ENCODE results near the gene KCTD8. TPM values are rescaled to one million over a fixed set of nuclear protein-coding genes. Genes with fewer than 3 reads are reported as not detected.
"Not testable (repeated sequence)": the region's sequence is repeated elsewhere in the genome, so short reads cannot be mapped to it uniquely, and the experiment has no call there.

The KCTD8 gene
- total RNA-seq, 1 donor from 2014 or later = 0.19 TPM

- DNase-seq (ENCODE audit: missing footprints) (no peak), ATAC-seq (no peak)
- intact Hi-C loops (cut with DNase I) = no loop called here
These were observed 262.3 kb downstream of the KCTD8 start for GRCh38 chr4:44186096-44186849.

- intact Hi-C loops (cut with DNase I); DNase-seq (ENCODE audit: missing footprints); ATAC-seq: not testable (repeated sequence)
These were observed 266.9 kb downstream of the KCTD8 start for GRCh38 chr4:44181491-44182349.

- ATAC-seq; DNase-seq (ENCODE audit: missing footprints); intact Hi-C loops (cut with DNase I): not testable (repeated sequence)
These were observed 280.8 kb downstream of the KCTD8 start for GRCh38 chr4:44167766-44168165.

GRCh38 chr4:44165938-44166337 is 282.7 kb downstream of the KCTD8 start:
- DNase-seq (ENCODE audit: missing footprints) (no peak), ATAC-seq (no peak)
- intact Hi-C loops (cut with DNase I) = no loop called here

- intact Hi-C loops (cut with DNase I) = no loop called here
- ATAC-seq (no peak), DNase-seq (ENCODE audit: missing footprints) (no peak)
These were observed 285.9 kb downstream of the KCTD8 start for GRCh38 chr4:44162538-44163270.

- ATAC-seq (no peak), DNase-seq (ENCODE audit: missing footprints) (no peak)
- intact Hi-C loops (cut with DNase I) = no loop called here
These were observed 286.9 kb downstream of the KCTD8 start for GRCh38 chr4:44161756-44162155.

GRCh38 chr4:44160776-44161367 is 287.7 kb downstream of the KCTD8 start:
- ATAC-seq (no peak), DNase-seq (ENCODE audit: missing footprints) (no peak)
- intact Hi-C loops (cut with DNase I) = no loop called here

- DNase-seq (ENCODE audit: missing footprints) = no peak
- ATAC-seq = no peak
- intact Hi-C loops (cut with DNase I) = no loop called here
These were observed 288.6 kb downstream of the KCTD8 start for GRCh38 chr4:44159991-44160390.

- intact Hi-C loops (cut with DNase I) = no loop called here
- DNase-seq (ENCODE audit: missing footprints) = no peak
These were observed 290.9 kb downstream of the KCTD8 start for GRCh38 chr4:44157611-44158277.

GRCh38 chr4:44150091-44150576 is 298.5 kb downstream of the KCTD8 start:
- ATAC-seq (no peak), DNase-seq (ENCODE audit: missing footprints) (no peak)
- intact Hi-C loops (cut with DNase I) = no loop called here

More at GRCh38 chr4:44157611-44158277, 290.9 kb downstream of the KCTD8 start:
- ATAC-seq = no peak

GRCh38 chr4:44149282-44149681 is 299.3 kb downstream of the KCTD8 start:
- ATAC-seq = no peak
- intact Hi-C loops (cut with DNase I) = no loop called here

GRCh38 chr4:44147571-44148075 is 301.0 kb downstream of the KCTD8 start:
- intact Hi-C loops (cut with DNase I) = no loop called here
- DNase-seq (ENCODE audit: missing footprints) (no peak), ATAC-seq (no peak)

More at GRCh38 chr4:44149282-44149681, 299.3 kb downstream of the KCTD8 start:
- no peak for DNase-seq (ENCODE audit: missing footprints)

- ATAC-seq (no peak), DNase-seq (ENCODE audit: missing footprints) (no peak)
- intact Hi-C loops (cut with DNase I) = no loop called here
These were observed 302.1 kb downstream of the KCTD8 start for GRCh38 chr4:44146516-44146915.

GRCh38 chr4:44145868-44146267 is 302.7 kb downstream of the KCTD8 start:
- intact Hi-C loops (cut with DNase I) = no loop called here
- ATAC-seq (no peak), DNase-seq (ENCODE audit: missing footprints) (no peak)

GRCh38 chr4:44132526-44132925 is 316.1 kb downstream of the KCTD8 start:
- ATAC-seq (no peak), DNase-seq (ENCODE audit: missing footprints) (no peak)
- intact Hi-C loops (cut with DNase I) = no loop called here
